Colonic mucosa (tissue), 4 donors: ENCODE data around the gene PTPRN2. TPM values are rescaled to one million over a fixed set of nuclear protein-coding genes. Genes with fewer than 3 reads are reported as not detected.

Experiments used
- DNase-seq: peaks from one replicate; pipeline ENCODE4 v3.0.0-alpha.2; 2020
- H3K27ac ChIP-seq: fragments of 200-600 bp; one replicate; pipeline ENCODE4 v1.8.0; 2021
- H3K27me3 ChIP-seq: fragments of 200-600 bp; one replicate; pipeline ENCODE4 v1.8.0; 2021
- H3K36me3 ChIP-seq: fragments of 200-600 bp; one replicate; pipeline ENCODE4 v1.8.0; 2021
- H3K4me1 ChIP-seq: fragments of 200-600 bp; one replicate; pipeline ENCODE4 v1.8.0; 2021; ENCODE audit warnings: mild to moderate bottlenecking
- H3K4me3 ChIP-seq: fragments of 200-600 bp; one replicate; pipeline ENCODE4 v1.8.0; 2021
- H3K9ac ChIP-seq, 2 donors: one replicate each; pipeline ENCODE4 v1.7.0; 2013; ENCODE audit warnings: control low read depth in 2 of 2, low read depth in 2 of 2, low read length in 2 of 2
- H3K9me3 ChIP-seq: fragments of 200-600 bp; one replicate; pipeline ENCODE4 v1.8.0; 2021
- CTCF ChIP-seq: fragments of 200-600 bp; IDR thresholded peaks from one replicate; pipeline ENCODE4 v1.8.0; 2022; ENCODE audit warnings: antibody characterized with exemption, mild to moderate bottlenecking
- intact Hi-C: fragments of 100-400 bp; cut with DNase I; formaldehyde crosslinking; loops from one replicate; pipeline ENCODE4 v1.14.1; 2022
- total RNA-seq, 2 donors: library from RNA; stranded (reverse); fragmentation: NEBNext Ultra II Directional in 1 of 2; extraction: Animal tissue kit (Norgen Biotek cat#: 25700) in 1 of 2; gene quantifications; one replicate each; pipeline ENCODE4 v1.2.1, GENCODE V29; 2021
- donor health status: healthy.
- donor health status: DM: no; HTN: no; CAD: no.
- donor health status: DM: no; HTN: no; CAD: no.

PTPRN2 gene
- total RNA-seq, 2 donors from 2014 or later, result 14.7 to 21.6 TPM

GRCh38 chr7:157886711-157887110 is 700.9 kb downstream of the PTPRN2 start:
- DNase-seq, result no peak
- Histone ChIP-seq H3K9me3 (no peaks in the 10 kb centered on the region), H3K4me3 (no peak overlapping the region), H3K36me3 (no peaks in the 10 kb centered on the region), H3K27ac (no peak overlapping the region), H3K9ac (no peak overlapping the region), H3K4me1 (no peaks in the 10 kb centered on the region), H3K27me3 (no peaks in the 10 kb centered on the region)
- TF ChIP-seq CTCF, result no peak
- intact Hi-C loops, result no loop called here

GRCh38 chr7:157886266-157886665 is 701.4 kb downstream of the PTPRN2 start:
- DNase-seq, result no peak
- Histone ChIP-seq H3K27ac (no peak overlapping the region), H3K36me3 (no peaks in the 10 kb centered on the region), H3K27me3 (no peaks in the 10 kb centered on the region), H3K4me3 (no peak overlapping the region), H3K9me3 (no peaks in the 10 kb centered on the region), H3K9ac (no peak overlapping the region), H3K4me1 (no peaks in the 10 kb centered on the region)
- intact Hi-C loops, result no loop called here
- no peak for TF ChIP-seq CTCF

- DNase-seq, result no peak
- no peak overlapping the region for H3K27ac ChIP-seq
- intact Hi-C loops, result no loop called here
- H3K4me1 ChIP-seq, result no peaks in the 10 kb centered on the region
- no peaks in the 10 kb centered on the region for H3K9me3 ChIP-seq
- no peak overlapping the region for H3K9ac ChIP-seq
- H3K4me3 ChIP-seq, result no peak overlapping the region
- no peaks in the 10 kb centered on the region for H3K36me3 ChIP-seq
- H3K27me3 ChIP-seq, result no peaks in the 10 kb centered on the region
- TF ChIP-seq CTCF, result no peak
Observed at GRCh38 chr7:157885140-157885539, 702.5 kb downstream of the PTPRN2 start.

GRCh38 chr7:157884461-157885062 is 703.1 kb downstream of the PTPRN2 start:
- Histone ChIP-seq H3K36me3 (no peaks in the 10 kb centered on the region), H3K27ac (no peak overlapping the region), H3K9me3 (no peaks in the 10 kb centered on the region), H3K9ac (no peak overlapping the region), H3K4me3 (no peak overlapping the region), H3K4me1 (no peaks in the 10 kb centered on the region), H3K27me3 (no peaks in the 10 kb centered on the region)
- intact Hi-C loops, result no loop called here
- no peak for DNase-seq
- no peak for TF ChIP-seq CTCF

- H3K27ac ChIP-seq, result no peak overlapping the region
Observed at GRCh38 chr7:157881048-157881771, 706.4 kb downstream of the PTPRN2 start.

More at GRCh38 chr7:157881048-157881771, 706.4 kb downstream of the PTPRN2 start:
- no peak for DNase-seq
- no peak for TF ChIP-seq CTCF
- Histone ChIP-seq H3K9me3 (no peaks in the 10 kb centered on the region), H3K9ac (no peak overlapping the region), H3K27me3 (no peaks in the 10 kb centered on the region), H3K4me1 (no peaks in the 10 kb centered on the region), H3K36me3 (no peaks in the 10 kb centered on the region), H3K4me3 (no peak overlapping the region)
- intact Hi-C loops, result no loop called here
